ENCODE measurements around the gene PIMREG. TPM values are rescaled to one million over a fixed set of nuclear protein-coding genes. Genes with fewer than 3 reads are reported as not detected.

PIMREG gene
- total RNA-seq, 1 donor = 13.1 TPM

DNA sequence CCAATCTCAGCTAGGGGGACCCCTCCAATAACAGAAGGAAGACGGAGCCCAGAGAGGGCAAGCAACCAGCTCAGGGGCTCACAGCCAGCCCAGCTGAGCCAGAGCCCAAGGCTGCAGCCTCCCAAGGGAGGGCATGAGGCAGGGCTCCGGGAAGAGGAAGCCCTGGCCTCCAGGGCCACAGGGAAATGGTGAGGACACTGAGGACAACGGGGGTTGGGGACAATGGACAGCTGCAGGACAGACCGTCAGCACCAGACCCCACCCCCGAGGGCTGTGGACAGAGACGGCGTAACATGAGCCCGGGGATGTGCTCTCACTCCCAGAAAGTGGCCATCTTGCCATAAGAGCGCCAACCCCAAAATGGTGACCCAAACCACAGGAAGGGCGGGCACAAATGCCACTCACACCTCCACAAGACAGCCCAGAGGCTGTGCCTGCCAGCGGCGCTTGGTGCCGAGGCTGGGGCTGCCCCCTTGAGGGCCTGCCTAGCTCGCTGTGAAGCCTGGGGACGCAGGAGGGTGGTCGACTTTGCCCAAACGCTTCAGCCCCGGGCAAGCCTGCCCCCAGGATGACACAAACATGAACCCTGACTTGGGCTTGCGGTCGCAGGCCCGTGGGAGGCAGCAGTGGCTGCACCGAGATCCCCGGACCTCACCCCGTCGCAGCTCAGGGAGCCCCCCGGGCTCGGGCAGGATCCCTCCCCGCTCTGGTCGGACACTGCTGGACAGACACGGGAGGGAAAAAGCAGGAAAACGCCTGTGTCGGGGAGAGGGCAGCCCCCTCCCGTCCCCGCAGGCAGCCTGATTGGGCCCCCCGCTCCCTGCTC, 10.5 kb downstream of the PIMREG start:
- no peak overlapping the region for H3K4me3 ChIP-seq (ENCODE audit: low read depth, low read length)
- DNase-seq (ENCODE audit: low read depth) = no peak
- no peak for TF ChIP-seq CTCF (IDR thresholded peaks at IDR 0.05; ENCODE audit: insufficient read depth, low read length)

- DNase-seq (ENCODE audit: low read depth) = no peak
- H3K4me3 ChIP-seq (ENCODE audit: low read depth, low read length) = peak overlapping the region; percentile 22
Measured at GRCh38 chr17:6455321-6455705, 11.1 kb downstream of the PIMREG start.

GRCh38 chr17:6456321-6456720, 12.1 kb downstream of the PIMREG start:
- no peak overlapping the region for H3K4me3 ChIP-seq (ENCODE audit: low read depth, low read length)
- no peak for TF ChIP-seq CTCF (IDR thresholded peaks at IDR 0.05; ENCODE audit: insufficient read depth, low read length)
- no peak for DNase-seq (ENCODE audit: low read depth)

More at GRCh38 chr17:6455321-6455705, 11.1 kb downstream of the PIMREG start:
- TF ChIP-seq CTCF (IDR thresholded peaks at IDR 0.05; ENCODE audit: insufficient read depth, low read length) = no peak

GRCh38 chr17:6456914-6457687, 12.8 kb downstream of the PIMREG start:
- no peak for TF ChIP-seq CTCF (IDR thresholded peaks at IDR 0.05; ENCODE audit: insufficient read depth, low read length)
- peak; percentile 51 for DNase-seq (ENCODE audit: low read depth)
- H3K4me3 ChIP-seq (ENCODE audit: low read depth, low read length) = no peak overlapping the region

DNA sequence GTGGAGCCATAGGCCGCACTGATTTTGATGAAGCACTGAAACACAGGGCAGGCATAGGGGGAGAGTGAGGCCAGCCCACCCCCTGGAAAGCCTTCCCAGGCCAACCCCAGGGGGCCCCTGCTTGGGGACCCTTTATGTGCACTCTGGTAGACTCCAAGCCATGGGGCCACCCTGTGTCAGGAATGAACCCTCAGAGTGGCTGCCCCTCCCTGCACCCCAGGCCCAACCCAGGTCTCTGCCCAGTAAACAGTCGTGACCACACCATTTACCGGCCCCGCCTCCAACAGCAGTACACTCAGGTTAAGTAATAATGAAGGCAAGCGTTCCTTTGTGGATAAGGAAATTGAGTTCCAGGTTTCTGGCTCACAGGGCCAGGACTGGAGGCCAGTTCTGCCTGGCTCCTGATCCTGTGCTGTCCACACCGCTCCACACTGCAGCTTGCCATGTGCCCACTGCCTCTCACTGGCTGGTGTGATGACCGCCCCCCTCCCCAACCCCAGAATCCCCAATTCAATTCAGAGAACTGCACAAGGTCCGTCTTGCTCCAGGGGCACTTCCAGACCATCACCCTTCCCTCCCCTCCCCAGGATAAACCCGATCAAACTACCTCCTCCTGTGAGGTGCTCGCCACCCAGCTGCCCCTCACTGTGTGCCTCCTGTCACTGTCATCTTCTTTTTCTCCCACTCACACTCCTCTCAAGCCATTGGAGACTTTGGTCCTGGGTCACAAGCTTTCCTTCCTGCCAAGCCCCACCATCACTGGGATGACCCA, 13.6 kb downstream of the PIMREG start:
- no peak for TF ChIP-seq CTCF (IDR thresholded peaks at IDR 0.05; ENCODE audit: insufficient read depth, low read length)

DNA sequence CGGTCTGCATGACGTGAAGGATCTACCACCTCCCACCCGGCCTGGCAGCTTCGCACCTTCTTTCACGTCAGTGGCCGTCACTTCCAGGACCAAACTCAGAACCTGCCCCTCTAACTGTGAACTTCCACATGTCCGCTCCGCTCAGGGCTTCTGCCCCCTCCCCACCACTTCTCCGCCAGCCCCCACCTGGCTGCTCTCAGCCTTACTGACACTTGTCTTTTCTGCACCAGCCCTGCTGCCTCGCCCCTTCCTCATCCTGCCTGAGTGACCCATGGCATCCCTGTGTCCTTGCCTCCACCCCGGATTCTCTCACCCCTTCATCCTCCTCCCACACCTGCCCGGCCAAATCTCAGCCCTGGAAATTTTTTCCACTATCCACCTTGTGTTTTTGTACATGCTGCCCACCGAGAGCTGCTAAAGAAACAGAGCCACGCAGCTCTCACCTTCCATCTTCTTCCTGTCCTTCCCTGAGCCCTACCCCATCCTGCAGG, 14.2 kb downstream of the PIMREG start:
- no peak for TF ChIP-seq CTCF (IDR thresholded peaks at IDR 0.05; ENCODE audit: insufficient read depth, low read length)
- no peak for DNase-seq (ENCODE audit: low read depth)
- no peak overlapping the region for H3K4me3 ChIP-seq (ENCODE audit: low read depth, low read length)

More for the DNA sequence above, 13.6 kb downstream of the PIMREG start:
- no peak overlapping the region for H3K4me3 ChIP-seq (ENCODE audit: low read depth, low read length)
- DNase-seq (ENCODE audit: low read depth) = no peak
